Endothelial cell of umbilical vein (primary cell): Measurements from ENCODE around the gene YWHAE.

Source experiments
- EZH2 ChIP-seq: IDR thresholded peaks from 2 replicates; pipeline ENCODE4 v1.6.1; 2012; ENCODE audit warnings: borderline replicate concordance, low read depth, mild to moderate bottlenecking, moderate library complexity, low read length, inconsistent platforms; ENCODE audit not compliant: severe bottlenecking
- JUN ChIP-seq: IDR thresholded peaks from 2 replicates; pipeline ENCODE4 v1.6.1; 2011; ENCODE audit warnings: borderline replicate concordance, low read depth; ENCODE audit not compliant: insufficient read length, insufficient read depth
- POLR2A ChIP-seq: IDR thresholded peaks from 2 replicates; pipeline ENCODE4 v1.6.1; 2012; ENCODE audit warnings: low read depth, mild to moderate bottlenecking, control low read depth, low read length
- POLR2AphosphoS5 ChIP-seq: IDR thresholded peaks from 2 replicates; pipeline ENCODE4 v1.6.1; 2012; ENCODE audit warnings: low read depth, mild to moderate bottlenecking, control low read depth, low read length, moderate library complexity; ENCODE audit not compliant: insufficient read depth
- TF ChIP-seq, protein P1 (sequence below), 2 donors: IDR thresholded peaks; 1 replicate in 1 of 2; 2 replicates in 1 of 2; pipeline ENCODE4 v1.5.1; 2011; ENCODE audit warnings: low read length in 2 of 2, mild to moderate bottlenecking in 2 of 2, moderate library complexity in 2 of 2, control low read depth in 1 of 2, inconsistent platforms in 1 of 2, low read depth in 1 of 2; ENCODE audit not compliant: insufficient read depth in 1 of 2; ENCODE audit errors: extremely low read depth in 1 of 2

DNA sequence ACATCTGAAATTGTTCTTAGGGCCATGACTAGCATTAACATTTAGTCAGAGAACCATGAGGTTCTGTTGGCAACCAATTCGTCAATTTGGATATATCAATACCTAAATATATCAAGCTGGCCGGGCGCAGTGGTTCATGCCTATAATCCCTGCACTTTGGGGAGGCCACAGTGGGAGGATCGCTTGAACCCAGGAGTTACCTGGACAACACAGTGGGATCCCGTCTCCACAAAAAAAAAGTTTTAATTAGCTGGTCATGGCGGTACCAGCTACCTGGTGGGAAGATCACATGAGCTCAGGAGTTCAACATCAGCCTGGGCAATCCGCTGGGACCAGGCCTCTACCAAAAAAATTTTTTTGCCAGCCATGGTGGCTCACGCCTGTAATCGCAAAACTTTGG lies 8.4 kb downstream of the YWHAE start:
- TF ChIP-seq, protein P1, sequence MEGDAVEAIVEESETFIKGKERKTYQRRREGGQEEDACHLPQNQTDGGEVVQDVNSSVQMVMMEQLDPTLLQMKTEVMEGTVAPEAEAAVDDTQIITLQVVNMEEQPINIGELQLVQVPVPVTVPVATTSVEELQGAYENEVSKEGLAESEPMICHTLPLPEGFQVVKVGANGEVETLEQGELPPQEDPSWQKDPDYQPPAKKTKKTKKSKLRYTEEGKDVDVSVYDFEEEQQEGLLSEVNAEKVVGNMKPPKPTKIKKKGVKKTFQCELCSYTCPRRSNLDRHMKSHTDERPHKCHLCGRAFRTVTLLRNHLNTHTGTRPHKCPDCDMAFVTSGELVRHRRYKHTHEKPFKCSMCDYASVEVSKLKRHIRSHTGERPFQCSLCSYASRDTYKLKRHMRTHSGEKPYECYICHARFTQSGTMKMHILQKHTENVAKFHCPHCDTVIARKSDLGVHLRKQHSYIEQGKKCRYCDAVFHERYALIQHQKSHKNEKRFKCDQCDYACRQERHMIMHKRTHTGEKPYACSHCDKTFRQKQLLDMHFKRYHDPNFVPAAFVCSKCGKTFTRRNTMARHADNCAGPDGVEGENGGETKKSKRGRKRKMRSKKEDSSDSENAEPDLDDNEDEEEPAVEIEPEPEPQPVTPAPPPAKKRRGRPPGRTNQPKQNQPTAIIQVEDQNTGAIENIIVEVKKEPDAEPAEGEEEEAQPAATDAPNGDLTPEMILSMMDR (IDR thresholded peaks at IDR 0.05; ENCODE audit: extremely low read depth in 1 of 2, insufficient read depth in 1 of 2, low read depth in 1 of 2, low read length in 2 of 2) = no peak
- TF ChIP-seq POLR2A (no peak), POLR2AphosphoS5 (no peak), JUN (no peak), EZH2 (no peak)
